ENCODE results near the gene CSF3.

DNA sequence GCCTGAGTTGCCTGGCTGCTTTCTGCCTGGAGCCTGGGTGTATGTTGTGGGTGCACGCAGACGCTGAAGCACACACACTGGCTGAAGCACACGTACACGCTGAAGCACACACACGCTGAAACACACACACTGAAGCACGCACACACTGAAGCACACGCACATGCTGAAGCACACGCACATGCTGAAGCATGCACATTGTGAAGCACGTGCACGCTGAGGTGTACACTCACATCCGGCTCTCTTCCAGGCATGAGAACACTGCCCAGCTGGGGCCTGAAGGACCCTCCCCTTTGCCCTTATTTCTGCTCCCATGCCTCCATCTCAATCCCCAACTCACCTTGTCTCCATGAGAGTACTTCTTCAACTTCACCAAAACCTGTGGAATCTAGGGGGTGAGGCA lies 16.5 kb downstream of the CSF3 start:
- no peak for TF ChIP-seq CTCF (IDR thresholded peaks at IDR 0.05)
- TF ChIP-seq POLR2A (IDR thresholded peaks at IDR 0.05): no peak
